Effector memory CD4-positive, alpha-beta T cell (primary cell): ENCODE data around the gene FNDC10.
"Not testable (repeated sequence)": the region's sequence is repeated elsewhere in the genome, so short reads cannot be mapped to it uniquely, and the experiment has no call there.

Experiments used
- DNase-seq, 3 donors: peaks; one replicate each; pipeline ENCODE4 v3.0.0-alpha.2; 2020
- H3K27ac ChIP-seq: 2 replicates; pipeline ENCODE4 v1.7.0; 2013; ENCODE audit warnings: mild to moderate bottlenecking, low read length, moderate library complexity; ENCODE audit not compliant: insufficient read depth, poor library complexity, severe bottlenecking
- H3K27me3 ChIP-seq: replicated peaks from 2 replicates; pipeline ENCODE4 v1.7.0; 2013; ENCODE audit warnings: mild to moderate bottlenecking, low read length; ENCODE audit not compliant: insufficient read depth, control insufficient read depth, poor library complexity, severe bottlenecking
- H3K36me3 ChIP-seq: 2 replicates; pipeline ENCODE4 v1.7.0; 2013; ENCODE audit warnings: mild to moderate bottlenecking, low read length, moderate library complexity; ENCODE audit not compliant: control insufficient read depth, insufficient read depth
- H3K4me1 ChIP-seq: 2 replicates; pipeline ENCODE4 v1.7.0; 2013; ENCODE audit warnings: low read length, mild to moderate bottlenecking; ENCODE audit not compliant: control insufficient read depth, insufficient read depth, poor library complexity, severe bottlenecking
- H3K4me3 ChIP-seq: 2 replicates; pipeline ENCODE4 v1.7.0; 2013; ENCODE audit warnings: low read length, low read depth, mild to moderate bottlenecking; ENCODE audit not compliant: insufficient read depth, poor library complexity, severe bottlenecking
- H3K9me3 ChIP-seq: 2 replicates; pipeline ENCODE4 v1.7.0; 2013; ENCODE audit warnings: mild to moderate bottlenecking, low read length, moderate library complexity; ENCODE audit not compliant: control insufficient read depth

FNDC10 gene

GRCh38 chr1:1636621-1637478 lies 36.9 kb upstream of the FNDC10 start:
- not testable (repeated sequence) for H3K36me3 ChIP-seq, H3K27ac ChIP-seq, H3K27me3 ChIP-seq, H3K4me1 ChIP-seq, H3K4me3 ChIP-seq, H3K9me3 ChIP-seq, DNase-seq

GRCh38 chr1:1634613-1635012 lies 34.7 kb upstream of the FNDC10 start:
- not testable (repeated sequence) for H3K36me3 ChIP-seq, DNase-seq, H3K9me3 ChIP-seq, H3K27ac ChIP-seq, H3K4me3 ChIP-seq, H3K27me3 ChIP-seq
- H3K4me1 ChIP-seq, result peaks cover 22% of the 10 kb centered on the region

DNA sequence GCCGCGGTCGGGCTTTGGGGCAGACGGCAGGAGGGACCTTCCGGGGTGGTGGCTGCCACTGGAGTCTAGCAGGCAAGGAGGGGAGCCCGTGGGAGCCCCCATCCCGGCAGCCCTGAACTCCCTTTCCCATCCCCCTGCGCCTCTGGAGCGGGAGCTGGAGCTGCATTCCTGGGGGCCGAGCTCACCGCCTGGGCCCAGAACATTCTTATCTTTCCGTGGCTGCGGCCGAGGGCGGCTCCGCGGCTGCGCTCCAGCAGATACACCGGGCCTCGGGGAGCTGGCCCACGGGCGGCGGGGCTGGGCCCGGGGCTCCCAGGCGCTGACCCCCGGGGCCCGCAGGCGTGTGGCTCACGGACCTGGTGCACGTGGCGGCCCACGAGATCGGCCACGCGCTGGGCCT lies 33.5 kb upstream of the FNDC10 start:
- not testable (repeated sequence) for DNase-seq, H3K36me3 ChIP-seq, H3K9me3 ChIP-seq, H3K4me3 ChIP-seq, H3K27ac ChIP-seq, H3K27me3 ChIP-seq
- peaks cover 30% of the 10 kb centered on the region for H3K4me1 ChIP-seq

DNA sequence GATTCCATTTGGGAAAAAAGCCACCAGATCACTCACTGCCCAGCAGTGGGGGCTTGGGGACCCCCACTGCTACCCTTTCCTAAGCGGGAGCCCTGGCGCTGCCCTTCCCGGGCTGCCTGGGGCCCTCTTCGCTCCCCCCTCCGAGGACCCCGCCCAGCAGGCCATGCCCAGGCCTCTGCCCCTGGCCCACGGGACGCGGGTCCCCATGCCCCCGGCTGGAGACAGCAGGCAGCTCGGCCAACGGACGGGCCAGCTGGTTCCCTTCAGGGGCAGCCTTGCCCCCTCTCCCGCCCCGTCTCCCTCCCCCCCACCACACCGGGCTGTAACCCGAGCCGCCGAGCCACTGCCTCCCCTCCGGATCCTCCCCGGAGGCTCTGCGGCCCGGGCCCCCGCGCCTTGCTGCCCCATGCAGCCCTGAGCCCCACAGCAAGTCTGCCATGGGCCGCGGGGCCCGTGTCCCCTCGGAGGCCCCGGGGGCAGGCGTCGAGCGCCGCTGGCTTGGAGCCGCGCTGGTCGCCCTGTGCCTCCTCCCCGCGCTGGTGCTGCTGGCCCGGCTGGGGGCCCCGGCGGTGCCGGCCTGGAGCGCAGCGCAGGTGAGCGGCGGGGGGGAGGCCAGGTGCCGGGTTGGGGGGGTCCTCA lies 32.0 kb upstream of the FNDC10 start, which contains the start of gene MMP23B:
Gene MMP23B, plus strand, starts transcription at position 392 of the 639 bp plus-strand sequence. Its CDS starts 46 bp downstream, at position 438.
- Histone ChIP-seq H3K27ac (no peak within 1 kb of the TSS), H3K4me3 (no peak within 1 kb of the TSS), H3K9me3 (no peaks in the 10 kb centered on the region), H3K4me1 (peaks cover 30% of the 10 kb centered on the region), H3K27me3 (peaks cover 6% of the 10 kb centered on the region), H3K36me3 (peaks cover 6% of the 10 kb centered on the region)
- DNase-seq, result no peak

- Histone ChIP-seq H3K4me1 (peaks cover 30% of the 10 kb centered on the region), H3K27ac (peak overlapping the region; percentile 59), H3K36me3 (no peaks in the 10 kb centered on the region), H3K9me3 (no peaks in the 10 kb centered on the region), H3K4me3 (no peak overlapping the region), H3K27me3 (peaks cover 6% of the 10 kb centered on the region)
- DNase-seq, result no peak
Observed at GRCh38 chr1:1630965-1631781, 31.2 kb upstream of the FNDC10 start.

DNA sequence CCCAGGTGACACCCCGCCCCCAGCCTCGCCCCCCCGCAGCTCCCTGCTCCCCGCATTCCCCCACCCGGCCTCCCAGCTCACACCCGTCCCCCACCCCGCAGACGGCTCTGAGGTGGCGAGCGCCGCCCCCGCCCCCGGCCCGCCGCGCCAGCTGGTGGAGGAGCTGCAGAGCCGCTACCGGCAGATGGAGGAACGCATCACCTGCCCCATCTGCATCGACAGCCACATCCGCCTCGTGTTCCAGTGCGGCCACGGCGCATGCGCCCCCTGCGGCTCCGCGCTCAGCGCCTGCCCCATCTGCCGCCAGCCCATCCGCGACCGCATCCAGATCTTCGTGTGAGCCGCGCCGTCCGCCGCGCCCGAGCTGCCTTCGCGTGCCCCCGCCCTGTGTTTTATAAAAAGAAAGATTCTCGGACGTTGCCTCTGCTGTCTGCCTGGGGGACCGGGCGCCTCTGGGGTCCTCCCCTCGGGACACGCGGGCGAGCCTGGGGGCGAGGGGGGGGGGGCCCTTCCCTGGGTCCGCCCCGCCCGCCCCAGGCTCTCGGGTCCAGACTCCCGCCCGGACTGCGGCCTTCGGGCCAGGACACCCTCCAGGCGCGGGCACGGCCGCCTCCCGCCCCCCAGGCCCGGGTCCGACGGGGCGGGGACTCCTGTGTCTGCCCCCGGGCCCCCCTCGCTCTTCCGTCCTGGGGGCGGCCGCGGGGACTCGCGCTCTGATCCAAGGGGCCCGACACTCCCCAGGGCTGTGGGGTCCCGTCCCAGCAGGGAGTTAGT lies 30.4 kb upstream of the FNDC10 start:
- Histone ChIP-seq H3K36me3 (no peaks in the 10 kb centered on the region), H3K4me1 (peaks cover 30% of the 10 kb centered on the region), H3K9me3 (no peaks in the 10 kb centered on the region), H3K27ac (peak overlapping the region; percentile 59), H3K27me3 (peaks cover 6% of the 10 kb centered on the region), H3K4me3 (no peak overlapping the region)
- DNase-seq, result peak; percentile 91 to 94 (median 92)

DNA sequence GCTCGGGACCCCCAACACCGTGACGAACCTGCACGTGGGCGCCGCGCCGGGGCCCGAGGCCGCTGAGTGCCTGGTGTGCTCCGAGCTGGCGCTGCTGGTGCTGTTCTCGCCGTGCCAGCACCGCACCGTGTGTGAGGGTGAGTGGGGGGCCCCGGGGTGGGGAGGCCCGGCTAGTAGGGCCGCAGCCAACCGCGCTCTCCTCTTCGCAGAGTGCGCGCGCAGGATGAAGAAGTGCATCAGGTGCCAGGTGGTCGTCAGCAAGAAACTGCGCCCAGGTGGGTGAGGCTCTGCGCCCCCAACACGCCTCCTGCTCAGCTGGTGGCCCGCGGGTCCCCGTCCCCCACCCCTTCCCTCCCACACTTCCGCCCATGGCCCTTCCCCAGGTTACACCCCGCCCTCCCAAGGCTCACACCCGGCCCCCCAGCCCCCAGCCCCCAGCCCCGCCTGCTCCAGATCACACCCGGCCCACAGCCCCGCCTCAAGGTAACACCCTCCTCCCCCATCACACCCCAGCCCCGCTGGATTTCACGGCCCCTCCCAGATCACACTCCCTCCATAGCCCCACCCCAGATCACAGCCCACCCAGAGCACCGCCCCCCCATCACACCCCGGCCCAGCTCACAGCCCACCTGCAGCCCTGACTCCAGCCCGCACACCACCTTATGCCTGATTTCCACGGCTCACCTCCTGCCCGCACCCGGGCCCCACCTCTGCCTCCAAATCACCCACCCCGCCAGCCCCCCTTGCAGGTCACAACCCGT lies 29.7 kb upstream of the FNDC10 start:
- Histone ChIP-seq H3K27me3 (peaks cover 6% of the 10 kb centered on the region), H3K4me3 (peak overlapping the region; percentile 50), H3K9me3 (no peaks in the 10 kb centered on the region), H3K4me1 (peaks cover 30% of the 10 kb centered on the region), H3K27ac (peak overlapping the region; percentile 57), H3K36me3 (no peaks in the 10 kb centered on the region)
- DNase-seq, result peak; percentile 67 to 74 (median 72)

- Histone ChIP-seq H3K4me1 (peaks cover 30% of the 10 kb centered on the region), H3K27me3 (peaks cover 6% of the 10 kb centered on the region), H3K9me3 (no peaks in the 10 kb centered on the region), H3K27ac (peak overlapping the region; percentile 57), H3K36me3 (no peaks in the 10 kb centered on the region), H3K4me3 (peak overlapping the region; percentile 50)
- peak in 1 of 3 donors; percentile 36 for DNase-seq
Observed at GRCh38 chr1:1628754-1629429, 29.0 kb upstream of the FNDC10 start.
